ENCODE results near the gene VAV3. TPM values are rescaled to one million over a fixed set of nuclear protein-coding genes. Genes with fewer than 3 reads are reported as not detected.

Gene VAV3
- total and polyA plus RNA-seq, 2 of the 8 experiments (the other 6 are each of a cell fraction or from before 2014, with no cell fraction given), result 2.9 to 7.9 TPM

DNA sequence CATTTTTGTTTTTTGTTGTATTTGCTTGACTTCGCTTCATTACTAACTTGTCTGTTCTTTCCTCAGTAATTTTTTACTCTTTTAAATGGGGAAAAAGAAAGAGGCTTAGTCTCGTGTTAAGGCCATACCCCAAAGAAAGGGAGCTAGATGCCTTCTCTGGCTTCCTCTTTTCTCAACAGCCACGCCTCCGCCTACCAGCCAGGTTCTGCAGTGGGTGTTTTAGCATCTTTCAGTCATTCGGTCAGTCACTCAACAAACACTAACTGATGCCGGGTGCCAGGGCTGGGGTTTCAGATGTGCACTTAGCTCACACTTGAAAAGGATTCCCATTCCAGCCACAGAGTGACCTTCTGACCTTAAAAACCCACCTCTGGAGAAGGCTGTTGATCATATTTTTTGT is 46.3 kb upstream of the VAV3 start:
- no peak overlapping the region for H3K14ac ChIP-seq (ENCODE audit: insufficient read length)
- TF ChIP-seq POLR2AphosphoS5 (IDR thresholded peaks at IDR 0.05; ENCODE audit: low read depth, low read length), result no peak
- no peak for TF ChIP-seq PHF8 (conservative IDR thresholded peaks at IDR 0.05; ENCODE audit: low read depth, low read length)
- TF ChIP-seq TBP (IDR thresholded peaks at IDR 0.05; ENCODE audit: low read depth, low read length), result no peak
- no peak for TF ChIP-seq SRF (IDR thresholded peaks at IDR 0.05; ENCODE audit: low read depth, low read length)
- TF ChIP-seq RFX5 (IDR thresholded peaks at IDR 0.05; ENCODE audit: borderline replicate concordance, low read depth, low read length), result no peak
- no peak for TF ChIP-seq EZH2 (IDR thresholded peaks at IDR 0.05; ENCODE audit: low read depth, low read length, severe bottlenecking)
- no peak for TF ChIP-seq SP2 (IDR thresholded peaks at IDR 0.05; ENCODE audit: low read length)
- TF ChIP-seq HDAC2 (IDR thresholded peaks at IDR 0.05; ENCODE audit: borderline replicate concordance in 1 of 2, low read depth in 2 of 2, low read length in 2 of 2), result no peak
- TF ChIP-seq, protein P1, sequence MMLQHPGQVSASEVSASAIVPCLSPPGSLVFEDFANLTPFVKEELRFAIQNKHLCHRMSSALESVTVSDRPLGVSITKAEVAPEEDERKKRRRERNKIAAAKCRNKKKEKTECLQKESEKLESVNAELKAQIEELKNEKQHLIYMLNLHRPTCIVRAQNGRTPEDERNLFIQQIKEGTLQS (IDR thresholded peaks at IDR 0.05; ENCODE audit: insufficient read depth, low read depth, low read length), result no peak
- TF ChIP-seq, protein P2, sequence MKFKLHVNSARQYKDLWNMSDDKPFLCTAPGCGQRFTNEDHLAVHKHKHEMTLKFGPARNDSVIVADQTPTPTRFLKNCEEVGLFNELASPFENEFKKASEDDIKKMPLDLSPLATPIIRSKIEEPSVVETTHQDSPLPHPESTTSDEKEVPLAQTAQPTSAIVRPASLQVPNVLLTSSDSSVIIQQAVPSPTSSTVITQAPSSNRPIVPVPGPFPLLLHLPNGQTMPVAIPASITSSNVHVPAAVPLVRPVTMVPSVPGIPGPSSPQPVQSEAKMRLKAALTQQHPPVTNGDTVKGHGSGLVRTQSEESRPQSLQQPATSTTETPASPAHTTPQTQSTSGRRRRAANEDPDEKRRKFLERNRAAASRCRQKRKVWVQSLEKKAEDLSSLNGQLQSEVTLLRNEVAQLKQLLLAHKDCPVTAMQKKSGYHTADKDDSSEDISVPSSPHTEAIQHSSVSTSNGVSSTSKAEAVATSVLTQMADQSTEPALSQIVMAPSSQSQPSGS (IDR thresholded peaks at IDR 0.05; ENCODE audit: low read length), result no peak
- TF ChIP-seq GTF2F1 (IDR thresholded peaks at IDR 0.05; ENCODE audit: borderline replicate concordance, low read depth, low read length), result no peak
- TF ChIP-seq CHD1 (IDR thresholded peaks at IDR 0.05; ENCODE audit: low read depth, low read length), result no peak
- TF ChIP-seq CEBPB (IDR thresholded peaks at IDR 0.05; ENCODE audit: low read depth, low read length), result no peak

More for the DNA sequence above, 46.3 kb upstream of the VAV3 start:
- Histone ChIP-seq H3K36me3 (ENCODE audit: control insufficient read depth in 2 of 4, insufficient read depth in 4 of 4, low read length in 3 of 4) (no peaks in the 10 kb centered on the region), H2BK15ac (ENCODE audit: low read length) (no peak overlapping the region), H4K20me1 (replicated peaks in 1 of 2; ENCODE audit: control insufficient read depth in 1 of 2, insufficient read depth in 2 of 2, low read length in 2 of 2) (no peaks in the 10 kb centered on the region), H3K23me2 (ENCODE audit: low read depth, low read length) (no peaks in the 10 kb centered on the region), H4K91ac (replicated peaks; ENCODE audit: insufficient read length, low read length) (no peak overlapping the region), H3K4me1 (replicated peaks in 1 of 4; ENCODE audit: control insufficient read depth in 3 of 4, insufficient read depth in 4 of 4, low read length in 3 of 4) (no peaks in the 10 kb centered on the region), H2BK20ac (ENCODE audit: low read length) (no peak overlapping the region), H3K56ac (replicated peaks; ENCODE audit: insufficient read length, low read depth, low read length) (no peak overlapping the region), H3K4me2 (ENCODE audit: insufficient read depth in 1 of 2, low read depth in 2 of 2, low read length in 2 of 2) (no peak overlapping the region), H3K4ac (replicated peaks; ENCODE audit: insufficient read length, low read depth, low read length) (no peak overlapping the region), H4K8ac (ENCODE audit: extremely low read depth, insufficient read depth, low read length) (no peak overlapping the region), H3K4me3 (ENCODE audit: extremely low read depth in 1 of 4, insufficient read depth in 2 of 4, low read depth in 3 of 4, low read length in 4 of 4) (no peak overlapping the region), H2BK12ac (ENCODE audit: low read depth, low read length) (no peak overlapping the region), H3K9ac (replicated peaks in 1 of 4; ENCODE audit: extremely low read depth in 1 of 4, low read depth in 3 of 4, low read length in 3 of 4) (no peak overlapping the region), H2BK120ac (replicated peaks; ENCODE audit: low read depth, low read length) (no peak overlapping the region), H3K79me1 (ENCODE audit: low read depth, low read length) (no peaks in the 10 kb centered on the region), H3K27me3 (replicated peaks in 1 of 4; ENCODE audit: control insufficient read depth in 3 of 4, extremely low read depth in 1 of 4, insufficient read depth in 3 of 4, low read length in 3 of 4) (no peaks in the 10 kb centered on the region), H2AFZ (ENCODE audit: low read length) (no peak overlapping the region), H3K18ac (ENCODE audit: extremely low read depth, low read length) (no peak overlapping the region), H2BK5ac (ENCODE audit: low read depth, low read length) (no peak overlapping the region), H2AK5ac (ENCODE audit: low read depth, low read length) (no peak overlapping the region), H3K79me2 (ENCODE audit: control insufficient read depth in 1 of 2, insufficient read depth in 2 of 2, low read length in 2 of 2) (no peaks in the 10 kb centered on the region), H3K23ac (ENCODE audit: insufficient read length) (no peak overlapping the region), H3K9me3 (ENCODE audit: insufficient read depth in 2 of 2, low read depth in 1 of 2, low read length in 1 of 2) (no peaks in the 10 kb centered on the region), H4K5ac (ENCODE audit: insufficient read length, low read depth, low read length) (no peak overlapping the region), H3K27ac (ENCODE audit: low read depth, low read length) (no peak overlapping the region)
- DNase-seq (ENCODE audit: low read depth in 1 of 2, low spot score in 2 of 2) (no peak), FAIRE-seq (no peak)
- POLR2A ChIA-PET (ENCODE audit: partially characterized antibody), result no interaction called here
- CTCF ChIA-PET (ENCODE audit: partially characterized antibody), result interaction anchor here (1.0 to 1.8 kb wide), 2 partner anchors 114 to 229 kb away, joined by 3 to 9 read pairs; no protein-coding TSS in a partner anchor
- WGBS, 2 experiments (ENCODE audit: extremely low coverage in 1 of 2, insufficient coverage in 1 of 2, insufficient read length in 1 of 2, insufficient replicate concordance in 2 of 2, low coverage in 1 of 2, low lambda C conversion rate in 2 of 2, missing lambda C conversion rate in 1 of 2), result 89% methylated on average over 6 of the region's 6 CpGs; no CpG with 5 or more reads in 1 of the 2 experiments
